ENCODE results near the gene RPH3AL. TPM values are rescaled to one million over a fixed set of nuclear protein-coding genes. Genes with fewer than 3 reads are reported as not detected.
A peak's percentile ranks its signal among the peaks of the same experiment; 100 is the strongest.
"Not testable (repeated sequence)": the region's sequence is repeated elsewhere in the genome, so short reads cannot be mapped to it uniquely, and the experiment has no call there.

RPH3AL gene
- polyA plus RNA-seq, 3 donors: 0.71 to 1.9 (median 1.5) TPM

GRCh38 chr17:199806-200545 lies 152.6 kb downstream of the RPH3AL start:
- H3K4me1 Mint-ChIP-seq: peaks cover 8% of the 10 kb centered on the region
- Histone ChIP-seq H3K9me3 (replicated peaks in 1 of 2; ENCODE audit: control insufficient read depth in 1 of 2, insufficient read depth in 1 of 2, low read length in 2 of 2) (peaks cover 0 to 8% of the 10 kb centered on the region in 2 donors), H3K9ac (ENCODE audit: insufficient read depth, low read length, poor library complexity, severe bottlenecking) (no peak overlapping the region), H3K4me1 (ENCODE audit: control insufficient read depth in 1 of 2, insufficient read depth in 2 of 2, low read length in 2 of 2) (peaks cover 0 to 5% of the 10 kb centered on the region in 2 donors), H3K36me3 (replicated peaks in 1 of 2; ENCODE audit: control insufficient read depth in 1 of 2, insufficient read depth in 2 of 2, low read length in 2 of 2) (no peaks in the 10 kb centered on the region), H3K4me3 (replicated peaks in 1 of 3; ENCODE audit: low read depth in 2 of 3, low read length in 3 of 3) (no peak overlapping the region), H4K20me1 (ENCODE audit: insufficient read depth, low read length) (no peaks in the 10 kb centered on the region), H3K79me2 (ENCODE audit: insufficient read depth, low read length) (no peaks in the 10 kb centered on the region), H3K27ac (ENCODE audit: low read depth in 1 of 2, low read length in 2 of 2) (no peak overlapping the region), H2AFZ (ENCODE audit: insufficient read depth, low read depth, low read length, poor library complexity, severe bottlenecking) (no peak overlapping the region), H3K4me2 (replicated peaks; ENCODE audit: extremely low read depth, low read length, poor library complexity, severe bottlenecking) (no peak overlapping the region), H3K27me3 (ENCODE audit: control insufficient read depth in 2 of 2, insufficient read depth in 2 of 2, low read length in 2 of 2) (no peaks in the 10 kb centered on the region)
- TF ChIP-seq CTCF (IDR thresholded peaks at IDR 0.05): no peak
- H3K9me3 Mint-ChIP-seq: peaks cover 0 to 8% (median 0%) of the 10 kb centered on the region in 7 donors
- no peaks in the 10 kb centered on the region for H3K36me3 Mint-ChIP-seq
- peaks cover 3 to 22% (median 8%) of the 10 kb centered on the region in 3 donors for H3K27me3 Mint-ChIP-seq (ENCODE audit: low read depth in 3 of 3)
- WGBS (ENCODE audit: insufficient coverage): 85% methylated on average over 14 of the region's 14 CpGs
- intact Hi-C loops (cut with micrococcal nuclease): no loop called here
- DNase-seq: no peak
- H3K27ac Mint-ChIP-seq: peak overlapping the region in 1 of 7 donors; percentile 10
- H3K4me3 Mint-ChIP-seq: no peak overlapping the region

GRCh38 chr17:199191-199604 lies 153.4 kb downstream of the RPH3AL start:
- Histone ChIP-seq H3K9ac (ENCODE audit: insufficient read depth, low read length, poor library complexity, severe bottlenecking) (no peak overlapping the region), H3K79me2 (ENCODE audit: insufficient read depth, low read length) (no peaks in the 10 kb centered on the region), H3K4me1 (ENCODE audit: control insufficient read depth in 1 of 2, insufficient read depth in 2 of 2, low read length in 2 of 2) (peaks cover 0 to 6% of the 10 kb centered on the region in 2 donors), H3K36me3 (replicated peaks in 1 of 2; ENCODE audit: control insufficient read depth in 1 of 2, insufficient read depth in 2 of 2, low read length in 2 of 2) (no peaks in the 10 kb centered on the region), H2AFZ (ENCODE audit: insufficient read depth, low read depth, low read length, poor library complexity, severe bottlenecking) (no peak overlapping the region), H3K4me2 (replicated peaks; ENCODE audit: extremely low read depth, low read length, poor library complexity, severe bottlenecking) (no peak overlapping the region), H3K27ac (ENCODE audit: low read depth in 1 of 2, low read length in 2 of 2) (no peak overlapping the region), H3K4me3 (replicated peaks in 1 of 3; ENCODE audit: low read depth in 2 of 3, low read length in 3 of 3) (no peak overlapping the region), H3K27me3 (ENCODE audit: control insufficient read depth in 2 of 2, insufficient read depth in 2 of 2, low read length in 2 of 2) (no peaks in the 10 kb centered on the region), H3K9me3 (replicated peaks in 1 of 2; ENCODE audit: control insufficient read depth in 1 of 2, insufficient read depth in 1 of 2, low read length in 2 of 2) (peaks cover 0 to 8% of the 10 kb centered on the region in 2 donors), H4K20me1 (ENCODE audit: insufficient read depth, low read length) (no peaks in the 10 kb centered on the region)
- WGBS (ENCODE audit: insufficient coverage): no CpG with 5 or more reads among the region's 8 CpGs
- peaks cover 9% of the 10 kb centered on the region for H3K4me1 Mint-ChIP-seq
- intact Hi-C loops (cut with micrococcal nuclease): no loop called here
- no peak for DNase-seq
- H3K4me3 Mint-ChIP-seq: no peak overlapping the region
- peaks cover 0 to 5% (median 0%) of the 10 kb centered on the region in 7 donors for H3K9me3 Mint-ChIP-seq
- no peaks in the 10 kb centered on the region for H3K36me3 Mint-ChIP-seq
- TF ChIP-seq CTCF (IDR thresholded peaks at IDR 0.05): no peak
- H3K27me3 Mint-ChIP-seq (ENCODE audit: low read depth in 3 of 3): peaks cover 3 to 19% (median 6%) of the 10 kb centered on the region in 3 donors
- H3K27ac Mint-ChIP-seq: no peak overlapping the region

- WGBS (ENCODE audit: insufficient coverage): 92% methylated on average over 15 of the region's 15 CpGs
- H3K27ac ChIP-seq (ENCODE audit: low read depth in 1 of 2, low read length in 2 of 2); H3K27ac Mint-ChIP-seq; H3K4me3 Mint-ChIP-seq; intact Hi-C loops (cut with micrococcal nuclease); H3K79me2 ChIP-seq (ENCODE audit: insufficient read depth, low read length); H3K36me3 ChIP-seq (replicated peaks in 1 of 2; ENCODE audit: control insufficient read depth in 1 of 2, insufficient read depth in 2 of 2, low read length in 2 of 2); H3K4me3 ChIP-seq (replicated peaks in 1 of 3; ENCODE audit: low read depth in 2 of 3, low read length in 3 of 3); H3K4me1 ChIP-seq (ENCODE audit: control insufficient read depth in 1 of 2, insufficient read depth in 2 of 2, low read length in 2 of 2); H3K4me1 Mint-ChIP-seq; H3K9ac ChIP-seq (ENCODE audit: insufficient read depth, low read length, poor library complexity, severe bottlenecking); H3K4me2 ChIP-seq (replicated peaks; ENCODE audit: extremely low read depth, low read length, poor library complexity, severe bottlenecking); H3K9me3 ChIP-seq (replicated peaks in 1 of 2; ENCODE audit: control insufficient read depth in 1 of 2, insufficient read depth in 1 of 2, low read length in 2 of 2); H4K20me1 ChIP-seq (ENCODE audit: insufficient read depth, low read length); DNase-seq; H3K36me3 Mint-ChIP-seq; H2AFZ ChIP-seq (ENCODE audit: insufficient read depth, low read depth, low read length, poor library complexity, severe bottlenecking); H3K27me3 ChIP-seq (ENCODE audit: control insufficient read depth in 2 of 2, insufficient read depth in 2 of 2, low read length in 2 of 2); H3K9me3 Mint-ChIP-seq: not testable (repeated sequence)
- H3K27me3 Mint-ChIP-seq (ENCODE audit: low read depth in 3 of 3): peaks cover 3 to 21% (median 8%) of the 10 kb centered on the region in 3 donors
These were observed 154.4 kb downstream of the RPH3AL start for GRCh38 chr17:198225-198624.
